Fibroblast of peridontal ligament (primary cell): ENCODE data around the gene BRK1.
"Not testable (repeated sequence)": the region's sequence is repeated elsewhere in the genome, so short reads cannot be mapped to it uniquely, and the experiment has no call there.

ENCODE experiments used
- DNase-seq: peaks from one replicate; pipeline ENCODE4 v3.0.0-alpha.2; 2010; ENCODE audit errors: extremely low read depth

The BRK1 gene

DNA sequence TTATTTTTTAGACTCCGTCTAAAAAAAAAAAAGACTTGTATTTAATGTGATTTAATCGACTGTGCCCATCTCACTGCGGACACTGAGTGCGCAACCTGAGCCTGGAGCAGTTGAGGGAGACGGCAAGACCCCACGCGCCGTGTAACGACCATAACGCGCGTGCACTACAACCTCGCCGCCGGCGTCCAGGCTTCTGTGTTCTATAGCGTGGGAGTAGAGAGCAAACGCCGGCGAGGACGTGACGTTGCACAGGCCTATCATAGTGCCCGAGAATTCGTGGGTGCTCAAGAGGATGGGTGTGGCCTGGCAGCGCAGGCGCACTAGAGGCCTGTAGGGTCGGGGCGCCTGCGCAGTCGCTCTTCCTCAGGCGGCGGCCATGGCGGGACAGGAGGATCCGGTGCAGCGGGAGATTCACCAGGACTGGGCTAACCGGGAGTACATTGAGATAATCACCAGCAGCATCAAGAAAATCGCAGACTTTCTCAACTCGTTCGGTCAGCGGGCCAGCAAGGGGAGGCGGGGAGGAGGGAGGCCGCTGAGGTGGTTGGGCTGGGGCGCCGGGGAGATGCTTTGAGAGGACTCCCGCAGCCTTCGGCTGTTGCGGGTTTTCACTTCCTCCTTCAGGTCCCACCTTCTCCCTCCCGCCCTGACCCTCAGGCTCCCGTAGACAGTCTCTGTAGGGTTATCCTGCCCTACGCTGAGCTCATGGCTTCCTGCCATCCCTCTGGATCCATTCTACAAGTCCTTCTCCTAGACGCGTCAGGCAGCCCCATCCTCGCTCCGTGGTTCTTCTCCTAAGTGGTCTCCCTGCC, at the start of gene BRK1:
TSS of gene BRK1 (plus strand) at position 350 of the 812 bp plus-strand sequence. CDS start at position 377, 27 bp downstream.
- peak; percentile 96 for DNase-seq

DNA sequence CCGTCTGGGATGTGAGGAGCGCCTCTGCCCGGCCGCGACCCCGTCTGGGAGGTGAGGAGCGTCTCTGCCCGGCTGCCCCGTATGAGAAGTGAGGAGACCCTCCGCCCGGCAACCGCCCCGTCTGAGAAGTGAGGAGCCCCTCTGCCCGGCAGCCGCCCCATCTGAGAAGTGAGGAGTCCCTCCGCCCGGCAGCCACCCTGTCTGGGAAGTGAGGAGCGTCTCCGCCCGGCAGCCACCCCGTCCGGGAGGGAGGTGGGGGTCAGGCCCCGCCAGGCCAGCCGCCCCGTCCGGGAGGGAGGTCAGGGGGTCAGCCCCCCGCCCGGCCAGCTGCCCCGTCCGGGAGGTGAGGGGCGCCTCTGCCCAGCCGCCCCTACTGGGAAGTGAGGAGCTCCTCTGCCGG, 45.4 kb upstream of the BRK1 start:
- not testable (repeated sequence) for DNase-seq

DNA sequence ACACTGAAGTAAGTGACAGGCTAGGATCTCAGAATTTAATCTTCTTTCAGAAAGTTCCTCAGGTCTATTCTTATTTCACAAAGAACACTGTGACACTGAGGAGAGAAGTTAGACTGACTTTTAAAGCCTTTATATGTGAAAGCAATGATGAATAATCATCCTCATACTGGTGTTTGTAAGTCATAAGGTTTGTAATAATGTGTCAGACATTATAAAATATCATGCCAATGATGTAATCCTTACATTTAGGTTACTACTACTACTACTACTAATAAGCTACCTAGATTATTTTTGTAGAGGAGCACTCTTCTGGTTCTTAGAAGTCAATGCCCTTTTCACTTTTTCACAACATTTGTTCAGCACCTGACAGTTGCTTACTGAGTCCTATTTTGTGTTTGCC, 40.8 kb upstream of the BRK1 start:
- no peak for DNase-seq

DNA sequence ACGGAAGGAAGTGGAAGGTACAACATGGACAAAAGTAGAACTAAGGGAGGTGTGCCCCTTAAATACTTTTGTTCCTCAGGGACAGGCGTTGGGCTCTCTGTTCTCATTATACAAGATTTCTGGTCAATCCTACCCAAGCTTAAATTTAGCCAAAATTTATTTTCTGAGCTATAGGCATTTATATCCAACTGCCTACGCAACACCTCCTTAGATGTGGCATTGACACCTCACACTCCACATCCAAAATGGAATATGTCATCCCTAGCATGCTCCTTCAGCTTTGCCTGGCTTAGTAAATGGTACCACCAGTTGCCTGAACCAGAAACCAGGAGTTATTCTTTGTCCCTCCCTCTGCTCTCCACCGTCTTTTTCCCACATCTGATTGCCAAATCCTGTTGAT, 33.6 kb upstream of the BRK1 start:
- no peak for DNase-seq

DNA sequence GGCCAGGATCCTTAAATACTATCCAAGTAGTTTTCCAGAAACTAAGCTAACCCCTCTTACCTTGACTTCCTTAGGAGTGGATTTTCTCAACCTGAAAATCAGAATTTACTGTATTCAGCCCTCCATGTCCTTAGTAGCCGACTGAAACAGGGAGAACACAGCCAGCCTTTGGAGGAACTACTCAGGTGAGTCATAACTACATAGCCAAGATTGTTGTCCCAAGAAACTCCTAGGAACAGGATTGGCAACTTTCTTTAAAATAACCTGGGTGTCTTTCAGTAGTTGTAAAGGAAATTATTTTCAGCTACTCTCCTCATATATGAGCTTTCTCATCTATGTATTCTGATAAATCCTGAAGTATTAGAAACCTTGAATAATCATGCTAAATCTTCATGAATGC, 29.7 kb upstream of the BRK1 start:
- DNase-seq, result no peak

DNA sequence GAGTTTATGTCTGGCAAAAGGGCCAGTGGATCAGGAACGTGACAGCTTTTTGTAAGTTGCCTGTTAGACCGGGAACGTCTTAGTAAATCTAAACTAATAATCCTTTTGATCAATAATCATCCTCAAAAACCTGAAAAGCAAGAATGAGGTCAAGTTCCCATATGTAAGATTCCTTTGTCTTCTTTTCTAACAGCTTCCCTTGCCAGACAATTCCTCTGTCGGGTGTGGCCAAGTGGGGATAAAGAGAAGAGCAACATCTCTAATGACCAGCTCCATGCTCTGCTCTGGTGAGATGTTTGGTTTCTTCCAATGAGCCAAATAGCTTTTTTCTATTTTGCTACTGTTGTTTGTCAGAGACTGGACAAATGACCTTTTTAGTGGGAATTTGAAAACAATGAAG, 27.2 kb upstream of the BRK1 start:
- no peak for DNase-seq

DNA sequence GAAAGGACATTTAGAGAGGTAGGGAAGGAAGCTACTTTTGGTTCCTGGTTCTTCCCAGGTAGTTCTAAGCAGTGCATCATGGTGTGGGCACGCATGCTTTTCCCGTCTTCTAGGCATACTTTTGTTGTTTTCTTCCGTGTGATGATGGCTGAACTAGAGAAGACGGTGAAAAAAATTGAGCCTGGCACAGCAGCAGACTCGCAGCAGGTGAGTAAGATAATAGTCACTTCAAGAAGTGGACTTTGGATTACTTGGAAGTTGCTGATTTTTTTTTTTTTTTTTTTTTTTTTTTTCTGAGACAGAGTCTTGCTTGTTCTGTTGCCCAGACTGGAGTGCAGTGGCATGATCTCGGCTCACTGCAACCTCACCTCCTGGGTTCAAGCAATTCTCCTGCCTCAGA, 25.3 kb upstream of the BRK1 start:
- DNase-seq, result no peak

DNA sequence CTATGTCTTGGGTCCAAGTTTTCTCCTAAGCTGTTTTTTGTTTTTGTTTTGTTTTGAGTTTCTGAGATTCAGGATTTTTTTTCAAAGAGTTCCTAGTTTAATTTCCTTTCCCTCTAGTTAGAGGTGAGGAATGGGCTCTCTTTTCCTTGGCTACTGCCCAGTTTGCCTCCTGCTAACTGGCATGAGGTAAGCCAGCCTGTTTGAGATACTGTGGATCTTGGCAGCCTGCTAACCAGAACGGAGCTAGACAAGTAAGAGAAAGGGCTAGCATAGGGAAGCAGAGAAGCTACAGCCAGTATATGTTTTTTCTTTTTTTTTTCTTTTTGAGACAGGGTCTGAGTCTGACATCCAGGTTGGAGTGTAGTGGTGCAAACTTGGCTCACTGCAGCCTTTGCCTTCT, 24.7 kb upstream of the BRK1 start:
- not testable (repeated sequence) for DNase-seq

DNA sequence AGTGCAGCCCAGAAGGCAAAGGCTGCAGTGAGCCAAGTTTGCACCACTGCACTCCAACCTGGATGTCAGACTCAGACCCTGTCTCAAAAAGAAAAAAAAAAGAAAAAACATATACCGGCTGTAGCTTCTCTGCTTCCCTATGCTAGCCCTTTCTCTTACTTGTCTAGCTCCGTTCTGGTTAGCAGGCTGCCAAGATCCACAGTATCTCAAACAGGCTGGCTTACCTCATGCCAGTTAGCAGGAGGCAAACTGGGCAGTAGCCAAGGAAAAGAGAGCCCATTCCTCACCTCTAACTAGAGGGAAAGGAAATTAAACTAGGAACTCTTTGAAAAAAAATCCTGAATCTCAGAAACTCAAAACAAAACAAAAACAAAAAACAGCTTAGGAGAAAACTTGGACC, 24.1 kb upstream of the BRK1 start:
- not testable (repeated sequence) for DNase-seq

DNA sequence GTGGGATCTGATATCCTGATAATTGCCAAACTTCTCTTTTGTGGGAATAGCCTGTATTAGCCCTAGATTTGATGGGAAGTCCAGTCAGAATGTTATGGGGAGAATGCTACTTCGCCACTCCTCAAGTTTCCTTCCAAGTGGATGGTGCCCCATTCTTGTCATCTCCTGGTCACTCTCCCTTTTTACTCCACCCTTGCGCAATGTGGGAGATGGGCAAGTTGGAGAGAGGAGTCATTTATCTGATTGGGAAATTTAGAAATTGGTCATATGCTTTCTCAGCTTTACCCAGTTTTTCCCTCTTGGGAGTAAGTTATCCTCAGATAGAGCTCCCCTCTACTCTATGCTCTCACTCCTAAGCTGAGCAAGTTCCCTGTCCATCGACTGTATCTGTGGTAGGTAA, 21.8 kb upstream of the BRK1 start:
- no peak for DNase-seq

DNA sequence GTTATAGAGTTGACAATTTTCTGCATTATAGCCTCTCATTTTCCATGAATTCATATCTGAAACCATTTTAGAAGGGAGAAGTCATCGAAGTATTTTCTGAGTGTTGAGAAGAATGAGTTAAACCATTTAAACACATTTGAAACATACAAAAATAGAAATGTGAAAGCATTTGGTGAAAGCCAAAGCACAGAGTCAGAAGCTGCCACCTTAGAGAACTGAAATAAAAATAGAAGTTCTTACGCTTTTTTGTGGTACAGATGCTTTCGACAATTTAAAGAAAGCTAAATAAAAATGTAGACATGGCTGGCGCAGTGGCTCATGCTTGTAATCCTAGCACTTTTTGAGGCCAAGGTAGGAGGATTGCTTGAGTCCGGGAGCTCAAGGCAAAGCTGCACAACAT, 16.4 kb upstream of the BRK1 start:
- DNase-seq, result no peak

DNA sequence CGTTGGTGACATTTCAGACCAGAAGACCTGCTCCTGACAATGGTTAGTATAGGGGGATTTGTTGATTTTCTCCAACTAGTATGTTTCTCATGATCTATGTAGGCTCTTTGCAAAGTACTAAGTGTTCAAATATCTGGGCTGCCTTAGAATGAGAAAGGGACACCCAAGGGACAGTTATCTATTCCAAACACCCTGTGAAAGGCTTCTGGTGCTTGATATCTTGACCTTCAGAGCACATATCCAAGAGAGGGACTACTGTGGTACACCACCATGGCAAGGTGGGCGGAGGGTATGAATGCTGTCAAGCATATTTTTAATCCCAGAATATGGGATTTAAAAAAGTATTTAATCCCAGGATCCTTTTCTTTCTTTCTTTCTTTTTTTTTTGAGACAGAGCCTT, 8.6 kb upstream of the BRK1 start:
- no peak for DNase-seq

DNA sequence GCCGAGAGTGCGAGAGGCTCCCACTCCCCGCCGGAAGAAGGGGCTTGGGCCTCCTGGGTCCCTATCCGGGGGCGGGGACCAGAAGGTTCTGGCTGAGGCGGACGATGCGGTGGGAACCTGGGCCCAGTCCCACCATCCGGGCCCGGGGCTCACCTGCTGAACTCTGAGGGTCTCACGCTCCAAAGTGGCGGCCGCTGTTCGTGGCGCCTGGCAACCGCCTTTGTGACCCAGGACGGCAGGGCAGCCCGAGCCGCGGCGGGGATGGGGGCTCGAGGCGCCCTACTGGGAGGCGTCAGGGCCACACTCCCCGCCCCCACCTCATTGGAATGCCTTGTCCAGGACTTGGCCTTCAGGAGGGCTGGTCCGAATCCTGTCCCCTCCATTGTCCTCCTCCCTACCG, 7.4 kb upstream of the BRK1 start, which contains the start of gene FANCD2OS:
TSS of gene FANCD2OS (minus strand) at position 165 of the 400 bp plus-strand sequence. CDS start 3,481 bp downstream, outside the sequence.
- no peak for DNase-seq

DNA sequence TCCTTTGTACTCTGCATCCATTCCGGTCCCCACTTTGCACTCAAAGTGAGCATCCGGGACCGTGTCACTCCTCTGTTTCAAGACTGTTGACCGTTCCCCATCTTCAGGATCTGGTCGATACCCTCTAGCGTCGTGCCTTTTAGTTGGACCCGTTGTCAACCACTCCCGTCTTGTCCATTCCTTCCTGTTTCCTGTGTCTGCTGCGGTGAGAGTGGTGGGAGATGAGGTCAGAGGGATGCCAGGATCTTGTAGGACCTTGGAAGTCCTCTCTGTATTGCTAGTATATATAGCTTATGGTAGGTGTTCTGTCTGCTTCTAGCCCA, 624 bp downstream of the BRK1 start:
- DNase-seq, result peak; percentile 49

DNA sequence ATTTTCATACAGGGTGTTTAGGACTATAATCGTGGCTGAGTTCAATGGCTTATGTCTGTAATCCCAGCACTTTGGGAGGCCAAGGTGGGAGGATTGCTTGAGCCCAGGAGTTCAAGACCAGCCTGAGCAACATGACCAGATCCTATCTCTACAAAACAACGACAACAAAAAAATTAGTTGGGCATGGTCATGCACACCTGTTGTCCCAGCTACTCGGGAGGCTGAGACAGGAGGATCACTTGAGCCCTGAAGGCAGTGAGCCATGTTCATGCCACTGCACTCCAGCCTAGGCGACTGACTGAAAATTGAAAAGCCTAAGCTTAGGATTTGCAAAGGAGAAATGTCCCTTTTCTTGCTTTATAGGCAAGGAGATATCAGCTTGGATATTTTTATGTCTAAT, 1.5 kb downstream of the BRK1 start:
- DNase-seq, result no peak

DNA sequence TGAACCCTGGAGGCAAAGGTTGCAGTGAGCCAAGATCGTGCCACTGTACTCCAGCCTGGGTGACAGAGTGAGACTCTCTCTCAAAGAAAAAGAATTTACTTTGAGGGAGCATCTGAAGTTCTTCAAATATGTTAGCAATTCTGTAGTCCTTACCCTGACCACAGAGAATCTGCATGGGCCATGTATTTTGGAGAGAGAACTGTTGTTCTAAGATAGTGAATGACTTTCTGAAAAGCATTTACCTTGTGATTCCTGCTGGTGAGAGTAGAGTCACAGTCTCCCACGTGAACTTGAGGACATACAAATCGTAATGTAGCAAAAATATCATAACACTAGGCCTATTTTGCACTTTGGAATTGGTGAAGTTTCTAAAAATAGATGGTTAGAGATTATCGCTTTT, 3.9 kb downstream of the BRK1 start:
- no peak for DNase-seq

DNA sequence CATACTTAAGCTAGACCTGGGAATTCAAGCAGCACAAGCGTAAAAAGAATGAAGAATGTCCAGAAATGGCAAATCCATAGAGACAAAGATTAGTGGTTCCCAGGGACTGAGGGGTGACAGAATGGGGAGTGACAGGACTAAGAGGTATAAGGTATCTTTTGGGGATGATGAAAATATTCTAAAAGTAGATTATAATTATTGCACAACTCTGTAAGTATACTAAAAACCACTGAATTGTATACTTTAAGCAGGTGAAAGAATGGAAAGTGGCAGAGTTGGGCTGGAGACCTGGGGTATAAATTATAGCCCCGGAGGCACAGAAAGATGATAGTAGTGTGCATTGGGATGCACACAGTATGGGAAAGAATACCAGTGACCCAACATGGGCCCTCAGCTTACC, 5.6 kb downstream of the BRK1 start:
- no peak for DNase-seq

DNA sequence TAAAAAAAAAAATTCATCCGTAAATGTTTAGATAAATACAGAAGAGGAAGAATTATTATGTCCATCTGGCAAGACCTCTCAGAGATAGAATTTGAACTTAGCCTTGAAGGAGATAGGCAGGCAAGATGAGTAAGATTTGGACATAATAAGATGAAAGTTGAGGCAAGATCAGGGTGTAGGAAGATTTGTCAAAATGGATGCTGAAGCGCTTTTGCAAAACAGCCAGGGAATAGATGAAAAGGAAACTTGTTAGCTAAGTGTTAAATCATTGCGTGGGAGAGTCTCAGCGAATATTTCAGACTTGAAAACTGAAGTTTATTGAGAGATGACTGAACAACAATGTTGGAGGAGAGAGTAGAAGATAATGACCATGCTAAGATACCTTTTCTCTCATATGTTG, 7.2 kb downstream of the BRK1 start:
- no peak for DNase-seq

DNA sequence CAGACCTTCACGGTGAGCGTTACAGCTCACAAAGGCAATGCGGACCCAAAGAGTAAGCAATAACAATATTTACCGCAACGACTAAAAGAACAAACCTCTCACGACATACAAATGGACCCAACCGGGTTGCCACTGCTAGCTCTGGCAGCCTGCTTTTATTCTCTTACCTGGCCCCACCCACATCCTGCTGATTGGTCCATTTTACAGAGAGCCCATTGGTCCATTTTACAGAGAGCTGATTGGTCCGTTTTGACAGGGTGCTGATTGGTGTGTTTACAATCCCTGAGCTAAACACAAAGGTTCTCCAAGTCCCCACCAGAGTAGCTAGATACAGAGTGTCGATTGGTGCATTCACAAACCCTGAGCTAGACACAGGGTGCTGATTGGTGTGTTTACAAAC, 20.4 kb downstream of the BRK1 start:
- DNase-seq, result not testable (repeated sequence)

DNA sequence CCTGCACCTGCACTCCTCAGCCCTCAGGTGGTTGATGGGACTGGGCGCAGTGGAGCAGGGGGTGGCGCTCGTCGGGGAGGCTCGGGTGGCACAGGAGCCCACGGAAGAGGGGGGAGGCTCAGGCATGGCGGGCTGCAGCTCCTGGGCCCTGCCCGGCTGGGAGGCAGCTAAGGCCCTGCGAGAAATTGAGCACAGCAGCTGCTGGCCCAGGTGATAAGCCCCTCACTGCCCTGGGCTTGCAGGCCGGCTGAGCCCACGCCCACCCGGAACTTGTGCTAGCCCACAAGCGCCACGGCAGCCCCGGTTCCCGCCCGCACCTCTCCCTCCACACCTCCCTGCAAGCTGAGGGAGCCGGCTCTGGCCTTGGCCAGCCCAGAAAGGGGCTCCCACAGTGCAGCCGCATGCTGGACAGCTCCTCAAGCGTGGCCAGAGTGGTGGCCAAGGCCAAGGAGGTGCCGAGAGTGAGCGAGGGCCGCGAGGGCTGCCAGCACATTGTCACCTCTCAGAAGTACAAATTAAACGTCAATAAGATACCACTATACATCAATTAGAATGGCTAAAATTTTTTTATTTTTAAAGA, 21.0 kb downstream of the BRK1 start:
- DNase-seq, result no peak

DNA sequence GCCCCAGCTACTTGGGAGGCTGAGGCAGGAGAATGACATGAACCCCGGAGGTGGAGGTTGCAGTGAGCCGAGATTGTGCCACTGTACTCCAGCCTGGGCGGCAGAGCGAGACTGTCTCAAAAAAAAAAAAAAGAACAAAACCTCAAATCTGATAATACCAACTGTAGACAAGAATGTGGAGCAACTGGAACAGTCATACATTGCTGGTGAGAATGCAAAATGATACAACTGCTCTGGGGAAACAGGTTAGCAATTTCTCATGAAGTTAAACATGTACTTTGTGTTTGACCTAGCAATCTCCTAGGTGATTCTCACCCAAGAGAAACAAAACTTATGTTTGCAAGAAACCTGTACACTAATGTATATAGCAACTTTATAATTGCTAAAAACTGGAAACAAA, 21.7 kb downstream of the BRK1 start:
- no peak for DNase-seq

DNA sequence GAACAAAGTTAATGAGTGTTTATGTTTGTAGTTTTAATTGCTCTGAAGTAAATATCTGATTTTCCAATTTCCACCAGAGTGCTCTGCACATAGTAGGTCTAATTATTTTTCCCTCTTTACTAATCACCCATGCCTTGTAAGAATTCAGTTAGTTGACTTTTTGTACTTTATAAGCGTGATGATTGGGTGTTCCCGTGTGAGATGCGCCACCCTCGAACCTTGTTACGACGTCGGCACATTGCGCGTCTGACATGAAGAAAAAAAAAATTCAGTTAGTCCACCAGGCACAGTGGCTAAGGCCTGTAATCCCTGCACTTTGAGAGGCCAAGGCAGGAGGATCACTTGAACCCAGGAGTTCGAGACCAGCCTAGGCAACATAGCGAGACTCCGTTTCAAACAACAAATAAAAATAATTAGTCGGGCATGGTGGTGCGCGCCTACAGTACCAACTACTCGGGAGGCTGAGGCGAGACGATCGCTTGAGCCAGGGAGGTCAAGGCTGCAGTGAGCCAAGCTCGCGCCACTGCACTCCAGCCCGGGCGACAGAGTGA, 25.6 kb downstream of the BRK1 start:
- peak; percentile 4 for DNase-seq
